ENCODE data around the gene LAPTM5.

LAPTM5 gene

GRCh38 chr1:30774550-30775432 is 17.2 kb upstream of the LAPTM5 start:
- no peak overlapping the region for H3K9ac ChIP-seq (ENCODE audit: low read length)
- TF ChIP-seq EZH2phosphoT487 (IDR thresholded peaks at IDR 0.05; ENCODE audit: low read length) (no peak), EZH2 (optimal IDR thresholded peaks at IDR 0.05; ENCODE audit: low read depth, low read length) (no peak)
- TF ChIP-seq, protein P1, sequence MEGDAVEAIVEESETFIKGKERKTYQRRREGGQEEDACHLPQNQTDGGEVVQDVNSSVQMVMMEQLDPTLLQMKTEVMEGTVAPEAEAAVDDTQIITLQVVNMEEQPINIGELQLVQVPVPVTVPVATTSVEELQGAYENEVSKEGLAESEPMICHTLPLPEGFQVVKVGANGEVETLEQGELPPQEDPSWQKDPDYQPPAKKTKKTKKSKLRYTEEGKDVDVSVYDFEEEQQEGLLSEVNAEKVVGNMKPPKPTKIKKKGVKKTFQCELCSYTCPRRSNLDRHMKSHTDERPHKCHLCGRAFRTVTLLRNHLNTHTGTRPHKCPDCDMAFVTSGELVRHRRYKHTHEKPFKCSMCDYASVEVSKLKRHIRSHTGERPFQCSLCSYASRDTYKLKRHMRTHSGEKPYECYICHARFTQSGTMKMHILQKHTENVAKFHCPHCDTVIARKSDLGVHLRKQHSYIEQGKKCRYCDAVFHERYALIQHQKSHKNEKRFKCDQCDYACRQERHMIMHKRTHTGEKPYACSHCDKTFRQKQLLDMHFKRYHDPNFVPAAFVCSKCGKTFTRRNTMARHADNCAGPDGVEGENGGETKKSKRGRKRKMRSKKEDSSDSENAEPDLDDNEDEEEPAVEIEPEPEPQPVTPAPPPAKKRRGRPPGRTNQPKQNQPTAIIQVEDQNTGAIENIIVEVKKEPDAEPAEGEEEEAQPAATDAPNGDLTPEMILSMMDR (IDR thresholded peaks at IDR 0.05; ENCODE audit: low read length): no peak
- no peaks in the 10 kb centered on the region for H3K27me3 ChIP-seq (replicated peaks; ENCODE audit: insufficient read depth, low read length)
- no peaks in the 10 kb centered on the region for H3K36me3 ChIP-seq (replicated peaks; ENCODE audit: insufficient read depth, low read length)
- peaks cover 7% of the 10 kb centered on the region for H3K4me1 ChIP-seq (ENCODE audit: low read length)
- no peaks in the 10 kb centered on the region for H3K9me3 ChIP-seq (replicated peaks; ENCODE audit: insufficient read depth, low read length)
- H3K27ac ChIP-seq (ENCODE audit: low read length): no peak overlapping the region
- DNase-seq: no peak
- no peak overlapping the region for H3K4me2 ChIP-seq (ENCODE audit: low read depth, low read length)
- no peak overlapping the region for H3K4me3 ChIP-seq (ENCODE audit: low read length)
- H3F3A ChIP-seq (ENCODE audit: insufficient read depth, low read length): no peaks in the 10 kb centered on the region
- H3K9me2 ChIP-seq (replicated peaks; ENCODE audit: insufficient read depth, low read length): no peaks in the 10 kb centered on the region
- H3K79me2 ChIP-seq (ENCODE audit: low read length): no peaks in the 10 kb centered on the region
- no peak overlapping the region for H2AFZ ChIP-seq (ENCODE audit: low read length)
- H4K20me1 ChIP-seq (ENCODE audit: insufficient read depth, low read length): no peaks in the 10 kb centered on the region

- no peaks in the 10 kb centered on the region for H3K9me2 ChIP-seq (replicated peaks; ENCODE audit: insufficient read depth, low read length)
- no peak overlapping the region for H3K27ac ChIP-seq (ENCODE audit: low read length)
- H3K9me3 ChIP-seq (replicated peaks; ENCODE audit: insufficient read depth, low read length): no peaks in the 10 kb centered on the region
- no peaks in the 10 kb centered on the region for H4K20me1 ChIP-seq (ENCODE audit: insufficient read depth, low read length)
- no peak overlapping the region for H2AFZ ChIP-seq (ENCODE audit: low read length)
- no peak overlapping the region for H3K9ac ChIP-seq (ENCODE audit: low read length)
- no peaks in the 10 kb centered on the region for H3K27me3 ChIP-seq (replicated peaks; ENCODE audit: insufficient read depth, low read length)
- no peak for DNase-seq
- no peaks in the 10 kb centered on the region for H3F3A ChIP-seq (ENCODE audit: insufficient read depth, low read length)
- no peak overlapping the region for H3K4me3 ChIP-seq (ENCODE audit: low read length)
- 0 out of 2 replicates have a peak, but pooled peaks cover under 1% of the 10 kb centered on the region for H3K4me1 ChIP-seq (ENCODE audit: low read length)
- no peaks in the 10 kb centered on the region for H3K36me3 ChIP-seq (replicated peaks; ENCODE audit: insufficient read depth, low read length)
- TF ChIP-seq EZH2 (optimal IDR thresholded peaks at IDR 0.05; ENCODE audit: low read depth, low read length): no peak
- no peak for TF ChIP-seq EZH2phosphoT487 (IDR thresholded peaks at IDR 0.05; ENCODE audit: low read length)
- TF ChIP-seq, protein P1 (IDR thresholded peaks at IDR 0.05; ENCODE audit: low read length): no peak
- no peaks in the 10 kb centered on the region for H3K79me2 ChIP-seq (ENCODE audit: low read length)
- H3K4me2 ChIP-seq (ENCODE audit: low read depth, low read length): no peak overlapping the region
Observed at GRCh38 chr1:30773722-30774358, 16.3 kb upstream of the LAPTM5 start.

- Histone ChIP-seq H3K79me2 (ENCODE audit: low read length) (no peaks in the 10 kb centered on the region), H3K9me3 (replicated peaks; ENCODE audit: insufficient read depth, low read length) (no peaks in the 10 kb centered on the region), H3K36me3 (replicated peaks; ENCODE audit: insufficient read depth, low read length) (no peaks in the 10 kb centered on the region), H3F3A (ENCODE audit: insufficient read depth, low read length) (no peaks in the 10 kb centered on the region), H3K9me2 (replicated peaks; ENCODE audit: insufficient read depth, low read length) (no peaks in the 10 kb centered on the region), H3K4me2 (ENCODE audit: low read depth, low read length) (no peak overlapping the region), H3K9ac (ENCODE audit: low read length) (no peak overlapping the region), H3K4me1 (ENCODE audit: low read length) (no peaks in the 10 kb centered on the region), H3K27ac (ENCODE audit: low read length) (no peak overlapping the region), H3K4me3 (ENCODE audit: low read length) (no peak overlapping the region), H2AFZ (ENCODE audit: low read length) (no peak overlapping the region), H4K20me1 (ENCODE audit: insufficient read depth, low read length) (no peaks in the 10 kb centered on the region), H3K27me3 (replicated peaks; ENCODE audit: insufficient read depth, low read length) (no peaks in the 10 kb centered on the region)
- DNase-seq: no peak
- no peak for TF ChIP-seq EZH2 (optimal IDR thresholded peaks at IDR 0.05; ENCODE audit: low read depth, low read length)
Observed at GRCh38 chr1:30771005-30771404, 13.4 kb upstream of the LAPTM5 start.

All from MM.1S (cell line).